ENCODE results near the gene FARP1. TPM values are rescaled to one million over a fixed set of nuclear protein-coding genes. Genes with fewer than 3 reads are reported as not detected.

FARP1 gene
- total and polyA plus RNA-seq, 2 of the 8 experiments (the other 6 are each of a cell fraction or from before 2014, with no cell fraction given): 24.7 to 104 TPM

DNA sequence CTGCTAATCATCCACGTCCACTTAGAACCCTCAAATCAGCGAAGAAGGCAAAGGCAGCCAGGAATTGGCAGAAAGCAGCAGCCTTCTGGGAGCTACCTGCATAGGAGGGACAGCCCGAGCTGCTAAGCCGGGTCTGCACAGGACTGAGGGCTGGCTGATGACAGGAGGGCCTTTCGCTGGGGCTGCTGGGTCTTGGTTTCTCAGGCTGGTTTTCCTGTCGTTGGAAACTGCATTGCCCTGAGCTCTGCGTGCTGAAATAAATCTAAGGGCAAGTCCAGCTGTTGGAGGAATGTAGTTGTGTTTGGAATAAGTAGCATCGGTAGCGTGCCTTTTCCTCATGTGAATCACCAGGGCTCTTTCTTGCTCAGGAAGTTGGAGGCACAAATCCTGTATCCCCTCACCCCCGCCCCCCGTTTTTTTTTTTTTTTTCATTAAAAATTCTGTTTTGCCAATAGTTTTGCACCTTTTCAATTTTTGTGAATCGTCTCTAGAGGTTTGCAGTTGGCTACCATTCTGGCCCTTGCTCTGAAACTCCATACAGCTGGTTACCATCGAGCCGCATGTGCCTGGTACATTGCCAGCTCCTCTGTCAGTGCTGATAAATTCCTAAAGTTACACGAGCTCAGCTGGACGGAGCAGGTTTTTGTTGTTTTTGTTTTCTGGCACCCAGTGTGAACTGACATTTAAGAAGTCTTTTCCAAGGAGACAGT, 228.1 kb downstream of the FARP1 start (continued):
- TF ChIP-seq, protein P1, sequence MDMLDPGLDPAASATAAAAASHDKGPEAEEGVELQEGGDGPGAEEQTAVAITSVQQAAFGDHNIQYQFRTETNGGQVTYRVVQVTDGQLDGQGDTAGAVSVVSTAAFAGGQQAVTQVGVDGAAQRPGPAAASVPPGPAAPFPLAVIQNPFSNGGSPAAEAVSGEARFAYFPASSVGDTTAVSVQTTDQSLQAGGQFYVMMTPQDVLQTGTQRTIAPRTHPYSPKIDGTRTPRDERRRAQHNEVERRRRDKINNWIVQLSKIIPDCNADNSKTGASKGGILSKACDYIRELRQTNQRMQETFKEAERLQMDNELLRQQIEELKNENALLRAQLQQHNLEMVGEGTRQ (IDR thresholded peaks at IDR 0.05; ENCODE audit: low read length): no peak
- no peak for TF ChIP-seq SIX5 (IDR thresholded peaks at IDR 0.05; ENCODE audit: low read depth, low read length)
- TF ChIP-seq MAFK (IDR thresholded peaks at IDR 0.05; ENCODE audit: low read depth, low read length): no peak
- TF ChIP-seq CBX8 (IDR thresholded peaks at IDR 0.05; ENCODE audit: borderline replicate concordance, low read depth, low read length): no peak
- TF ChIP-seq TCF12 (IDR thresholded peaks at IDR 0.05; ENCODE audit: low read depth, low read length): no peak
- no peak for TF ChIP-seq CHD2 (IDR thresholded peaks at IDR 0.05; ENCODE audit: low read length)
- TF ChIP-seq SUZ12 (IDR thresholded peaks at IDR 0.05; ENCODE audit: low read length): no peak

Data from H1 (cell line).